Activated CD8-positive, alpha-beta memory T cell treated with anti-CD3 and anti-CD28 coated beads for 24 hours (primary cell): ENCODE data around the gene KRT73.
"Not testable (repeated sequence)": the region's sequence is repeated elsewhere in the genome, so short reads cannot be mapped to it uniquely, and the experiment has no call there.

Source experiments
- DNase-seq: peaks from one replicate; pipeline ENCODE4 v3.0.0-alpha.2; 2020

Gene KRT73

GRCh38 chr12:52600071-52600470, 18.3 kb downstream of the KRT73 start:
- peak; percentile 35 for DNase-seq

- DNase-seq = no peak
These were observed 19.4 kb downstream of the KRT73 start for GRCh38 chr12:52598966-52599365.

- DNase-seq = not testable (repeated sequence)
These were observed 24.1 kb downstream of the KRT73 start for GRCh38 chr12:52594237-52594636.

- no peak for DNase-seq
These were observed 26.8 kb downstream of the KRT73 start for GRCh38 chr12:52591521-52591920.

- no peak for DNase-seq
These were observed 28.3 kb downstream of the KRT73 start for GRCh38 chr12:52590021-52590420.

- no peak for DNase-seq
These were observed 30.8 kb downstream of the KRT73 start for GRCh38 chr12:52587563-52587962.

- peak; percentile 72 for DNase-seq
These were observed 32.4 kb downstream of the KRT73 start for GRCh38 chr12:52585946-52586345.

- no peak for DNase-seq
These were observed 33.3 kb downstream of the KRT73 start for GRCh38 chr12:52585066-52585465.

- DNase-seq = no peak
These were observed 34.1 kb downstream of the KRT73 start for GRCh38 chr12:52584156-52584682.

GRCh38 chr12:52582971-52583456, 35.3 kb downstream of the KRT73 start:
- peak; percentile 87 for DNase-seq

- no peak for DNase-seq
These were observed 35.9 kb downstream of the KRT73 start for GRCh38 chr12:52582486-52582885.

- DNase-seq = no peak
These were observed 36.9 kb downstream of the KRT73 start for GRCh38 chr12:52581481-52581880.

- DNase-seq = no peak
These were observed 37.3 kb downstream of the KRT73 start for GRCh38 chr12:52581066-52581465.

GRCh38 chr12:52580496-52580895, 37.9 kb downstream of the KRT73 start:
- no peak for DNase-seq

GRCh38 chr12:52579468-52580465, 38.6 kb downstream of the KRT73 start:
- no peak for DNase-seq

GRCh38 chr12:52578469-52578868, 39.9 kb downstream of the KRT73 start:
- no peak for DNase-seq

GRCh38 chr12:52577316-52577715, 41.0 kb downstream of the KRT73 start:
- no peak for DNase-seq

GRCh38 chr12:52575948-52576347, 42.4 kb downstream of the KRT73 start:
- DNase-seq = no peak

GRCh38 chr12:52575256-52575655, 43.1 kb downstream of the KRT73 start:
- DNase-seq = no peak

- no peak for DNase-seq
These were observed 44.6 kb downstream of the KRT73 start, which contains the start of gene KRT74 for GRCh38 chr12:52573743-52574142. TSS of gene KRT74 (minus strand) at chr12:52573843. CDS start at chr12:52573777, 66 bp downstream.

- DNase-seq = no peak
These were observed 45.1 kb downstream of the KRT73 start for GRCh38 chr12:52573306-52573705.

- no peak for DNase-seq
These were observed 47.8 kb downstream of the KRT73 start for GRCh38 chr12:52570511-52570910.

GRCh38 chr12:52568111-52568510, 50.2 kb downstream of the KRT73 start:
- no peak for DNase-seq

GRCh38 chr12:52566847-52567291, 51.5 kb downstream of the KRT73 start:
- no peak for DNase-seq
